Thyroid gland (tissue), 4 donors: ENCODE measurements around the gene TOGARAM2.

Experiments used
- POLR2A ChIP-seq, 2 donors: fragments of 450-650 bp; IDR thresholded peaks; one replicate each; pipeline ENCODE4 v1.6.1; 2017; ENCODE audit warnings: antibody characterized with exemption in 2 of 2, mild to moderate bottlenecking in 2 of 2, moderate library complexity in 1 of 2
- TF ChIP-seq, protein P1 (sequence below), 6 experiments: fragments of 200-600 bp in 3 of 6; fragments of 450-650 bp in 3 of 6; sonication (generic) in 3 of 6; IDR thresholded peaks; one replicate each; pipeline ENCODE4 v1.5.1; 2016 to 2019; ENCODE audit warnings: antibody characterized with exemption in 6 of 6, mild to moderate bottlenecking in 2 of 6, inconsistent platforms in 1 of 6, moderate library complexity in 1 of 6

DNA sequence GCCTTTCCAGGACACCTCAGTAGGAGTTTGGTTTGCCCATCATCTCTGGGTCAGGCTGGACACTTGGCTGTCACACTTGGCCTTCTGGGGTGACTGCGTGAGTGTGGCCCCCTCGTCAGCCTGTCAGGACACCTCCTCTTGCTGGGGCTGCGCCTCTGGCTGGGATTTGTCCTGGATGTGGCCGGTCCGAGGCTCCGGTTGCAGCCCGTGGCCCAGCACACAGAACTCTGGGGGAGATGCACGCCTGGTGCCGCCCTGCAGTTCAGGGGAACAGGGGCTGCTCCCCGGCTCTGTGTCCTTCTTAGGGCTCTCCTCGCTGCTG, 83.6 kb downstream of the TOGARAM2 start:
- no peak for TF ChIP-seq POLR2A (IDR thresholded peaks at IDR 0.05)
- TF ChIP-seq, protein P1, sequence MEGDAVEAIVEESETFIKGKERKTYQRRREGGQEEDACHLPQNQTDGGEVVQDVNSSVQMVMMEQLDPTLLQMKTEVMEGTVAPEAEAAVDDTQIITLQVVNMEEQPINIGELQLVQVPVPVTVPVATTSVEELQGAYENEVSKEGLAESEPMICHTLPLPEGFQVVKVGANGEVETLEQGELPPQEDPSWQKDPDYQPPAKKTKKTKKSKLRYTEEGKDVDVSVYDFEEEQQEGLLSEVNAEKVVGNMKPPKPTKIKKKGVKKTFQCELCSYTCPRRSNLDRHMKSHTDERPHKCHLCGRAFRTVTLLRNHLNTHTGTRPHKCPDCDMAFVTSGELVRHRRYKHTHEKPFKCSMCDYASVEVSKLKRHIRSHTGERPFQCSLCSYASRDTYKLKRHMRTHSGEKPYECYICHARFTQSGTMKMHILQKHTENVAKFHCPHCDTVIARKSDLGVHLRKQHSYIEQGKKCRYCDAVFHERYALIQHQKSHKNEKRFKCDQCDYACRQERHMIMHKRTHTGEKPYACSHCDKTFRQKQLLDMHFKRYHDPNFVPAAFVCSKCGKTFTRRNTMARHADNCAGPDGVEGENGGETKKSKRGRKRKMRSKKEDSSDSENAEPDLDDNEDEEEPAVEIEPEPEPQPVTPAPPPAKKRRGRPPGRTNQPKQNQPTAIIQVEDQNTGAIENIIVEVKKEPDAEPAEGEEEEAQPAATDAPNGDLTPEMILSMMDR (IDR thresholded peaks at IDR 0.05) = no peak
